ENCODE data around the gene RAD9A.

Gene RAD9A

DNA sequence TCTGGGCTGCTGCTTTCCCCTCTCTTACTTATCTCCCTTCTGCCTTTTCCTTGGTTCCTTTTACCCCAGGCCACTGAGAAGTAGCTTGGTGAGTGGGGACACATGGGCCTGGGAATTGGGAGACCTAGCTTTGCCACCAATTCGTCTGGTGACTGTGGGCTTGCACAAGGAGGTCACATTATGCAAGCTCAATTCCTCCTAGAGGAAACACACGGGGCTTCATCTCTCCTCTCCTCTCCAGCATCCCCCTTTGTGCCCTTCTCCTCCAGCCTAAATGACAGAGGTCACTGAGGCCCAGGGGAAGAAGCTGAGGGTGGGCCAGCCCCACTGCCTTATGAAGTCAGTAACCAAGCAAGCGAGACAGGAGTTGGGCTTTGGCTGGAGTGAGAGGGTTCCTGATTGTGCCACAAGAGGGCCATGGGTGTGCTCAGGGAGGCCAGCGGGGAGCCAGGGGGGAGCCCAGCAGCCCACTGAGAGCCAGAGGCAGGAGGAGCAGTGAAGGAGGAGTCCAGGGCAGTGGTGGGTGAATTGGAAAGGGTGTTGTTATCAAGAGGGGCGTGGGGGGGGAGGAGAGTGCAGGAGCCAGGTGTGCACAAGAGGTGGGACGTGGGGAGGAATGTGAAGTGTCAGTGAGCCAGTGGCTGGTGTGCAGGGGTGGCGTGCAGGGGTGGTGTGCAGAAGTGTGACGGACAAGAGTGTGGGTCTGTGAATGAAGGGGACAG is 20.4 kb upstream of the RAD9A start:
- in situ Hi-C loops (cut with HindIII; ENCODE audit: low sequenced_read_pairs), result no loop called here
- peak; percentile 42 for DNase-seq (ENCODE audit: low read depth, low spot score)
- TF ChIP-seq, protein P1, sequence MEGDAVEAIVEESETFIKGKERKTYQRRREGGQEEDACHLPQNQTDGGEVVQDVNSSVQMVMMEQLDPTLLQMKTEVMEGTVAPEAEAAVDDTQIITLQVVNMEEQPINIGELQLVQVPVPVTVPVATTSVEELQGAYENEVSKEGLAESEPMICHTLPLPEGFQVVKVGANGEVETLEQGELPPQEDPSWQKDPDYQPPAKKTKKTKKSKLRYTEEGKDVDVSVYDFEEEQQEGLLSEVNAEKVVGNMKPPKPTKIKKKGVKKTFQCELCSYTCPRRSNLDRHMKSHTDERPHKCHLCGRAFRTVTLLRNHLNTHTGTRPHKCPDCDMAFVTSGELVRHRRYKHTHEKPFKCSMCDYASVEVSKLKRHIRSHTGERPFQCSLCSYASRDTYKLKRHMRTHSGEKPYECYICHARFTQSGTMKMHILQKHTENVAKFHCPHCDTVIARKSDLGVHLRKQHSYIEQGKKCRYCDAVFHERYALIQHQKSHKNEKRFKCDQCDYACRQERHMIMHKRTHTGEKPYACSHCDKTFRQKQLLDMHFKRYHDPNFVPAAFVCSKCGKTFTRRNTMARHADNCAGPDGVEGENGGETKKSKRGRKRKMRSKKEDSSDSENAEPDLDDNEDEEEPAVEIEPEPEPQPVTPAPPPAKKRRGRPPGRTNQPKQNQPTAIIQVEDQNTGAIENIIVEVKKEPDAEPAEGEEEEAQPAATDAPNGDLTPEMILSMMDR (IDR thresholded peaks at IDR 0.05; ENCODE audit: low read depth, low read length), result peak; percentile 65
- peak overlapping the region; percentile 55 for H3K4me3 ChIP-seq (ENCODE audit: low read depth, low read length)

DNA sequence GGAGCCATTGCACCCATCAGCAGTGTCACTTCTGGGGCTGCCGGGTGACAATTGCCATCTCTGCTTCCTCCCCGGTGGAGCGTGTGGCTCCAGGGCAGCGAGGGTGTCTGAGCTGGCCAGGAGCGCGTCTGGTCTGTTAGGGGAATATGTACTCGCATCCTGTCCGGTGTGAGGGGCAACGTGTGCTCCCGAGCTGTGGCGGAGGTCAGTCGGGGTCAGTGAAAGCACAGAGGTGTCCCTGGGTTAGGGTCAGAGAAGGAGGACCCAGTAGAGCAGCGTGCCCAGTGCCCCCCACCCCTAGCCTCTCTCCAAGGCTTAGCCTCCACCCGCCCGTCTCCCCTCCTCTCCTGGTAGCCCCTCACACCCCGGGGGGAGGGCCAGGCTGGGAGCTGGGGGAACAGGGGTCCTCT is 19.9 kb upstream of the RAD9A start:
- in situ Hi-C loops (cut with HindIII; ENCODE audit: low sequenced_read_pairs), result no loop called here
- peak overlapping the region; percentile 55 for H3K4me3 ChIP-seq (ENCODE audit: low read depth, low read length)
- TF ChIP-seq, protein P1 (IDR thresholded peaks at IDR 0.05; ENCODE audit: low read depth, low read length), result no peak
- no peak for DNase-seq (ENCODE audit: low read depth, low spot score)

DNA sequence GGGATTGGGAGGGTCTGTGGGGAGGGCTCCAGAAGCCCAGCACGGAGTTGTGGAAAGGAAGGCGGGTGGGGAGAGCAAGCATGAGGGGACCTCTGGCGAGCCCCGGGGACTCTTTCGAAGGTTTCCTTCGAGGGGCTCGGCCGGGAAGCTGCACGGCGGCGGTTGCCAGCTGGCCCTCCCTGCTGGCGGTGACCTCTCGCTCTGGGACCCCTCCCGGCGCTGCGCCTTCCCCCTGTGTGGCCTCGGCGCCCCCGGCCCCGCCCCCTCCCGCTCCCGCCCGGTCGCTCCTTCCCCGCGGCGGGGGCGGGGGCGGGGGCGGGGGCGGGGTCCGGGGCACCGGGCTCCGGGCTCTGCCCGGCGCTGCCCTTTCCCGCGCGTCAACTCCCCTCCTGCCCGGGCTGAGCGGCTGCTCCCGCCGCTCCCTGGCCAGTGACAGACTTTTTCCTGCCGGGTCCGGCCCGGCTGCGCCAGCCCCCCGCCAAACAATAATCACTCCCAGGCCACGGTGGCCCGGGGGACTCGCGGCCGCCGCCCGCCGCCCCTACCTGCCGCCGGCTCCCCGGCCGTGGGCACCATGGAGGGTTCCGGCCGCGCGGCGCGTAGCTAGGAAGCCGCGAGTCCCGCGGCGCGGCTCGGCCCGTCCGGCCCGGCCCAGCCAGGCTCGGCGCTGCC is 19.3 kb upstream of the RAD9A start:
- in situ Hi-C loops (cut with HindIII; ENCODE audit: low sequenced_read_pairs), result no loop called here
- DNase-seq (ENCODE audit: low read depth, low spot score), result no peak
- H3K4me3 ChIP-seq (ENCODE audit: low read depth, low read length), result peak overlapping the region; percentile 55
- TF ChIP-seq, protein P1 (IDR thresholded peaks at IDR 0.05; ENCODE audit: low read depth, low read length), result no peak

DNA sequence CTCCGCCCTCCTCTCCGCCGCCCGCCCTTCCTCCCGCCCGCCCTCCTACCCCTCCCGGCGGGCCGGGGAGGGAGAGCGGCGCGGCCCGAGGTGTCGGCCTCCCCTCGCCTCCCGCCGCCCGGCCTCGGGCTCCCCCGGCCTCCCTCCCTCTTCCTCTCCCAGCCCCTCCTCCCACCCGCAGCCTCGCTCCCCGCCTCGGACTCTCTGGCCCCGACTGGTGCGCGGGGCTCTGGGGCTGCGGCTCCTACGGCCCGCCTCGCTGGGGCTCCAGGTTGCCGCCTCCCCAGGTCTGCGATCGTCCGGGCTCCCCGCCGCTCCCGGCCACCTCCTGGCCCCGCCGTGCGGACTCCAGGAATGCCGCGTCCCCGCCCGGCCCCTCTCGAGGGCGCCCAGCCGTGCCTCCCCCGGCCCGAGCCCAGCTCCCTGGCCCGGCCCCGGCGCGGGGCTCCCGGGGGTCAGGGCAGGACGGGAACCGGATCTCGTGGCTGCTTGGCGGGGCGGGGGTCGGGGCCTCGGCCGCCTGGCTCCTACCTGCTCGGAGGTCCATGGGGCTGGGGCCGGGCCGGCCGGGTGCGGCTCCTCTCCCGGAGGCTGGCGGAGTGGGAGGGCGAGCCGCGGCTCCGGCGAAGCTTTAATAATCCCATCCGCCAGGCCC is 18.7 kb upstream of the RAD9A start, which contains the start of gene CLCF1:
Gene CLCF1 (minus strand): TSS at position 606 of the 655 bp plus-strand sequence. CDS start 59 bp downstream, at position 547.
- DNase-seq (ENCODE audit: low read depth, low spot score), result peak; percentile 58
- TF ChIP-seq, protein P1 (IDR thresholded peaks at IDR 0.05; ENCODE audit: low read depth, low read length), result no peak
- in situ Hi-C loops (cut with HindIII; ENCODE audit: low sequenced_read_pairs), result no loop called here
- H3K4me3 ChIP-seq (ENCODE audit: low read depth, low read length), result peak within 1 kb of the TSS; percentile 55

DNA sequence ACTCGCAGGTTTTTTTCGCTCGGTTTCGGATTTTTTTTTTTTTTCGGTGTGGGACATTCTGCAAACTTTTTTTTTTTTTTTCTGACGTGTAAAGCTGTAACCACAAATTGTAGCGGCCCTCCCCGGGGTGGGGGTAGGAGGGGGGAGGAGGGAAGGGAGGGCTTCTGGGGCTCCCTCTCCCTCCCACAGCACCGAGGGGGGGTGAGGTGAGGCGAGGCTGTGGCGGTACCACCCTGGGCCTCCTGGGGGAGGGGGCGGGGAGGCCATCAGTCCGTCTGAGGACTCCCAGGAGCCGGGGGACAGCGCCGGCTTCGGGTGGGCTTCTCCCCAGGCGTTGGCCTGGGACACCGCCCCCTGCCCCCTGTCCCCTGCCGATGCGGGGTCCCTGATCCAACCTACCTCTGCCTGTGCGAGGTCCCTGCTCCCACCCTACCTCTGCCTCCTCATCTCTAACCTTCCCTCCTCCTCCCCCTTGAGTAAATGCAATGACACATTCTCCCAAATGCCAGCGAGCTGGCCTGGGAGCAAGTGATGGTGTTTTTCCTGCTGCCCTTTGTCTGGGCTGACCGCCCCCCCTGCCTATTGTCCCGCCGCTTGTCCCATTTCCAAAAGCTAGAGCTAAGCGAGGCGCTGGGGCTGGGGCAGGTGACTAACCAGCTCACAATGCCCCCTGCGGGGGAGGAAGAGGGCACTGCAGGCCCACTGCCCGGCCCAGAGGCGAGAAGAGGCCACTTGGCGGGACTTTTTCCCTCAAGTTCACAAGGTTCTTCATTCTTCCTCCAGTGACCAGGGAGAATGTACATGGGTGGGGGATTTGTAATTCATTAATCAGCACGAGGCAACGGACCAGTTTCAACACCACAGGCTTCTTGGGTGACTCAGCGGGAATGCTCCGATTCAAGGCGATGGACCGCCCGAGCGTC is 17.9 kb upstream of the RAD9A start:
- DNase-seq (ENCODE audit: low read depth, low spot score), result peak; percentile 96
- in situ Hi-C loops (cut with HindIII; ENCODE audit: low sequenced_read_pairs), result no loop called here
- H3K4me3 ChIP-seq (ENCODE audit: low read depth, low read length), result peak overlapping the region; percentile 55
- TF ChIP-seq, protein P1 (IDR thresholded peaks at IDR 0.05; ENCODE audit: low read depth, low read length), result peak; percentile 41

Measured in astrocyte of the spinal cord (primary cell).